Tibial nerve (tissue), 4 donors: ENCODE results near the gene PPM1G.

Experiments
- EP300 ChIP-seq, 2 donors: sonication (generic); formaldehyde crosslinking; IDR thresholded peaks; one replicate each; pipeline ENCODE4 v1.6.1; 2017; ENCODE audit warnings: antibody characterized with exemption in 2 of 2, mild to moderate bottlenecking in 1 of 2
- POLR2A ChIP-seq, 2 donors: fragments of 450-650 bp; IDR thresholded peaks; one replicate each; pipeline ENCODE4 v1.6.1; 2017; ENCODE audit warnings: antibody characterized with exemption in 2 of 2, mild to moderate bottlenecking in 2 of 2, moderate library complexity in 2 of 2
- TF ChIP-seq, protein P1 (sequence below), 5 experiments: fragments of 200-600 bp in 3 of 5; fragments of 450-650 bp in 2 of 5; sonication (generic) in 3 of 5; IDR thresholded peaks; one replicate each; pipeline ENCODE4 v1.5.1; 2016 to 2019; ENCODE audit warnings: antibody characterized with exemption in 5 of 5, mild to moderate bottlenecking in 3 of 5, moderate library complexity in 2 of 5

DNA sequence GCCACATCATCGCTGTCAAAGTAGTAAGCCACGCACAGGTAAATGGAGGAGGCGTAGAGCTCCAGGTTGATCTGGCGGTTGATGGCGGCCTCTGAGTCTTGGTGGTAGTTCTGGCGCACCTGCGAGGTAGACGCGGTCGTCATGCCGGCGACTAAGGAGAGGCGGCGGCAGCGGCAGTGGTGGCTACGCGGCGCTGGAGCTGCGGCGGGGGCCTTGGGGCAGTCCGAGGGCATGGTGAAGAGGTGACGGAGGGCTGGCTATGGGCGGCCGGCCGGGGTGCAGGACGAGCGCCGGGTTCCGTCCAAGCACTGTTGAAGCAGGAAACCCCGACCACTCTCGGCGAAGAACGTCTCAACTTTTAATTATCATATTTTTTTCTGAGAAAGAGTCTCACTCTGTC, 16.2 kb downstream of the PPM1G start:
- TF ChIP-seq, protein P1, sequence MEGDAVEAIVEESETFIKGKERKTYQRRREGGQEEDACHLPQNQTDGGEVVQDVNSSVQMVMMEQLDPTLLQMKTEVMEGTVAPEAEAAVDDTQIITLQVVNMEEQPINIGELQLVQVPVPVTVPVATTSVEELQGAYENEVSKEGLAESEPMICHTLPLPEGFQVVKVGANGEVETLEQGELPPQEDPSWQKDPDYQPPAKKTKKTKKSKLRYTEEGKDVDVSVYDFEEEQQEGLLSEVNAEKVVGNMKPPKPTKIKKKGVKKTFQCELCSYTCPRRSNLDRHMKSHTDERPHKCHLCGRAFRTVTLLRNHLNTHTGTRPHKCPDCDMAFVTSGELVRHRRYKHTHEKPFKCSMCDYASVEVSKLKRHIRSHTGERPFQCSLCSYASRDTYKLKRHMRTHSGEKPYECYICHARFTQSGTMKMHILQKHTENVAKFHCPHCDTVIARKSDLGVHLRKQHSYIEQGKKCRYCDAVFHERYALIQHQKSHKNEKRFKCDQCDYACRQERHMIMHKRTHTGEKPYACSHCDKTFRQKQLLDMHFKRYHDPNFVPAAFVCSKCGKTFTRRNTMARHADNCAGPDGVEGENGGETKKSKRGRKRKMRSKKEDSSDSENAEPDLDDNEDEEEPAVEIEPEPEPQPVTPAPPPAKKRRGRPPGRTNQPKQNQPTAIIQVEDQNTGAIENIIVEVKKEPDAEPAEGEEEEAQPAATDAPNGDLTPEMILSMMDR (IDR thresholded peaks at IDR 0.05): no peak
- TF ChIP-seq EP300 (IDR thresholded peaks at IDR 0.05) (no peak), POLR2A (IDR thresholded peaks at IDR 0.05) (no peak)
